Erythroblast (primary cell): Measurements from ENCODE around the gene GOLGA7B.

Experiments
- GATA1 ChIP-seq: IDR thresholded peaks from 2 replicates; pipeline ENCODE4 v1.6.1; 2011; ENCODE audit warnings: low read depth, mild to moderate bottlenecking, control low read depth, low read length, moderate library complexity
- POLR2A ChIP-seq: IDR thresholded peaks from 2 replicates; pipeline ENCODE4 v1.6.1; 2011; ENCODE audit warnings: mild to moderate bottlenecking, low read length

- TF ChIP-seq POLR2A, result no peak
- TF ChIP-seq GATA1, result no peak
Observed at GRCh38 chr10:97866524-97867219, 17.0 kb downstream of the GOLGA7B start.
